ENCODE results near the gene HDAC4.

- TF ChIP-seq, protein P1, sequence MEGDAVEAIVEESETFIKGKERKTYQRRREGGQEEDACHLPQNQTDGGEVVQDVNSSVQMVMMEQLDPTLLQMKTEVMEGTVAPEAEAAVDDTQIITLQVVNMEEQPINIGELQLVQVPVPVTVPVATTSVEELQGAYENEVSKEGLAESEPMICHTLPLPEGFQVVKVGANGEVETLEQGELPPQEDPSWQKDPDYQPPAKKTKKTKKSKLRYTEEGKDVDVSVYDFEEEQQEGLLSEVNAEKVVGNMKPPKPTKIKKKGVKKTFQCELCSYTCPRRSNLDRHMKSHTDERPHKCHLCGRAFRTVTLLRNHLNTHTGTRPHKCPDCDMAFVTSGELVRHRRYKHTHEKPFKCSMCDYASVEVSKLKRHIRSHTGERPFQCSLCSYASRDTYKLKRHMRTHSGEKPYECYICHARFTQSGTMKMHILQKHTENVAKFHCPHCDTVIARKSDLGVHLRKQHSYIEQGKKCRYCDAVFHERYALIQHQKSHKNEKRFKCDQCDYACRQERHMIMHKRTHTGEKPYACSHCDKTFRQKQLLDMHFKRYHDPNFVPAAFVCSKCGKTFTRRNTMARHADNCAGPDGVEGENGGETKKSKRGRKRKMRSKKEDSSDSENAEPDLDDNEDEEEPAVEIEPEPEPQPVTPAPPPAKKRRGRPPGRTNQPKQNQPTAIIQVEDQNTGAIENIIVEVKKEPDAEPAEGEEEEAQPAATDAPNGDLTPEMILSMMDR (IDR thresholded peaks at IDR 0.05; ENCODE audit: poor library complexity), result no peak
- no peak for TF ChIP-seq EZH2 (IDR thresholded peaks at IDR 0.05; ENCODE audit: borderline replicate concordance)
These were observed 218.8 kb downstream of the HDAC4 start for GRCh38 chr2:239181903-239182581.
